ENCODE data around the gene PRPF31. TPM values are rescaled to one million over a fixed set of nuclear protein-coding genes. Genes with fewer than 3 reads are reported as not detected.

Gene PRPF31
- total RNA-seq, 1 experiment from 2014 or later: 84.4 TPM

DNA sequence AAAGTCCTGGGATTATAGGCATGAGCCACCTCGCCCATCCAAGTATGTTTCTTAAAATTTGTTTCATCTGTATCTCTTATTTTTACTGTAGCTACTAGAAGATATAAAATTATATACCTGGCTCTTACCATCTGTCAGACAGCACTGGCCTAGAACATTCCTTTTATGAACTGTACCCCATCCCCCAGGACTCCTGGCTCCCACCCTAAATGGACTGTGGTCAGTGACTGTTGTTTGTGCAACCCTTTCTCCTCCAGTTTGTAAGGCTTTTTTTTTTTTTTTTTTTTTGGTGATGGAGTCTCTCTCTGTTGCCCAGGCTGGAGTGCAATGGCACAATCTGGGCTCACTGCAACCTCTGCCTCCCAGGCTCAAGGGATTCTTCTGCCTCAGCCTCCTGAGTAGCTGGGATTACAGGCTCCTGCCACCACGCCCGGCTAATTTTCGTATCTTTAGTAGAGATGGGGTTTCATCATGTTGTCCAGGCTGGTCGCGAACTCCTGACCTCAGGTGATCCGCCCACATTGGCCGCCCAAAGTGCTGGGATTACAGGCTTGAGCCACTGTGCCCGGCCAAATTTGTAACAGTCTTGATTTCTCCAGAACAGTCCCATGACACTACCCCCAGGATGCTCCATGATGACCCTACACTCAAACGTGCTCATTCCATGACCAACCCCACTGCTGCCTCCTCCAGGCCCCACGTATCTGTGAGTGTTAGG lies 10.4 kb upstream of the PRPF31 start:
- Mint-ChIP-seq H3K27me3 (ENCODE audit: low read depth) (no peaks in the 10 kb centered on the region; the same call in 1 of the 2 replicates), H3K4me1 (peaks cover 6 to 8% of the 10 kb centered on the region in 2 experiments), H3K27ac (no peak overlapping the region; a peak in 1 of 7 replicates), H3K36me3 (ENCODE audit: insufficient read depth in 1 of 3, low read depth in 3 of 3) (peaks cover 38 to 52% (median 48%) of the 10 kb centered on the region in 3 experiments), H3K4me3 (peak overlapping the region in 1 of 2 experiments; percentile 100; a peak in 2 of 5 replicates), H3K9me3 (peaks cover 0 to under 1% of the 10 kb centered on the region in 2 experiments; a peak in 3 of 5 replicates)
- Histone ChIP-seq H2BK20ac (ENCODE audit: low read depth, low read length, poor library complexity, severe bottlenecking) (no peak overlapping the region), H3K27ac (ENCODE audit: insufficient read length, low read depth, low read length) (no peak overlapping the region), H4K5ac (ENCODE audit: insufficient read length, low read depth, low read length) (no peak overlapping the region), H3K4me2 (ENCODE audit: insufficient read depth, insufficient read length, low read length) (no peak overlapping the region), H3K9ac (ENCODE audit: extremely low read depth, insufficient read length, low read length) (no peak overlapping the region), H2BK5ac (ENCODE audit: insufficient read length, low read length) (no peak overlapping the region), H3K9me3 (ENCODE audit: control insufficient read depth, low read depth, low read length) (no peaks in the 10 kb centered on the region), H3K27me3 (ENCODE audit: insufficient read depth, low read length) (no peaks in the 10 kb centered on the region), H3K4me1 (ENCODE audit: insufficient read depth, low read length) (no peaks in the 10 kb centered on the region), H3K14ac (ENCODE audit: insufficient read depth, low read length) (no peak overlapping the region), H4K91ac (ENCODE audit: insufficient read length, low read depth, low read length) (no peak overlapping the region), H4K20me1 (ENCODE audit: control insufficient read depth, insufficient read depth, insufficient read length) (no peaks in the 10 kb centered on the region), H3K56ac (ENCODE audit: insufficient read length, low read depth, low read length) (no peak overlapping the region), H3K4ac (ENCODE audit: low read depth, low read length) (no peak overlapping the region), H2BK15ac (ENCODE audit: low read depth, low read length) (no peak overlapping the region), H3K79me1 (ENCODE audit: insufficient read depth, low read depth, low read length, poor library complexity, severe bottlenecking) (peaks cover 4% of the 10 kb centered on the region), H4K8ac (replicated peaks; ENCODE audit: insufficient read length, low read depth, low read length) (no peak overlapping the region), H2AK5ac (ENCODE audit: insufficient read length, low read length) (no peak overlapping the region), H3K18ac (ENCODE audit: insufficient read length, low read depth, low read length) (no peak overlapping the region), H3K79me2 (ENCODE audit: insufficient read depth, low read length) (peaks cover 1% of the 10 kb centered on the region; the same call in 1 of the 2 replicates), H2BK120ac (ENCODE audit: low read depth, low read length, poor library complexity, severe bottlenecking) (no peak overlapping the region), H3T11ph (ENCODE audit: low read length) (no peak overlapping the region), H3K23ac (ENCODE audit: insufficient read length, low read depth, low read length) (no peak overlapping the region), H3K23me2 (ENCODE audit: insufficient read length, low read depth, low read length, poor library complexity, severe bottlenecking) (peaks cover 5% of the 10 kb centered on the region), H2AFZ (ENCODE audit: low read length) (no peak overlapping the region), H2BK12ac (ENCODE audit: insufficient read length, low read depth, low read length) (no peak overlapping the region)
- TF ChIP-seq, protein P1, sequence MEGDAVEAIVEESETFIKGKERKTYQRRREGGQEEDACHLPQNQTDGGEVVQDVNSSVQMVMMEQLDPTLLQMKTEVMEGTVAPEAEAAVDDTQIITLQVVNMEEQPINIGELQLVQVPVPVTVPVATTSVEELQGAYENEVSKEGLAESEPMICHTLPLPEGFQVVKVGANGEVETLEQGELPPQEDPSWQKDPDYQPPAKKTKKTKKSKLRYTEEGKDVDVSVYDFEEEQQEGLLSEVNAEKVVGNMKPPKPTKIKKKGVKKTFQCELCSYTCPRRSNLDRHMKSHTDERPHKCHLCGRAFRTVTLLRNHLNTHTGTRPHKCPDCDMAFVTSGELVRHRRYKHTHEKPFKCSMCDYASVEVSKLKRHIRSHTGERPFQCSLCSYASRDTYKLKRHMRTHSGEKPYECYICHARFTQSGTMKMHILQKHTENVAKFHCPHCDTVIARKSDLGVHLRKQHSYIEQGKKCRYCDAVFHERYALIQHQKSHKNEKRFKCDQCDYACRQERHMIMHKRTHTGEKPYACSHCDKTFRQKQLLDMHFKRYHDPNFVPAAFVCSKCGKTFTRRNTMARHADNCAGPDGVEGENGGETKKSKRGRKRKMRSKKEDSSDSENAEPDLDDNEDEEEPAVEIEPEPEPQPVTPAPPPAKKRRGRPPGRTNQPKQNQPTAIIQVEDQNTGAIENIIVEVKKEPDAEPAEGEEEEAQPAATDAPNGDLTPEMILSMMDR (conservative IDR thresholded peaks at IDR 0.05): no peak
- WGBS (ENCODE audit: extremely low coverage, insufficient read length, low lambda C conversion rate): no CpG with 5 or more reads among the region's 11 CpGs
- no peak for DNase-seq
